Omental fat pad (tissue), 4 donors: ENCODE results near the gene MACROD2. TPM values are rescaled to one million over a fixed set of nuclear protein-coding genes. Genes with fewer than 3 reads are reported as not detected.

Experiments used
- ATAC-seq: fragments of 150-250 bp; one replicate; pipeline ENCODE4 v1.9.1; 2016; ENCODE audit warnings: mild to moderate bottlenecking, moderate library complexity; ENCODE audit not compliant: low FRiP score
- DNase-seq: peaks from one replicate; pipeline ENCODE4 v3.0.0-alpha.2; 2019; ENCODE audit warnings: low spot score
- total RNA-seq, 4 donors: library from RNA; depleted of rRNA; stranded (reverse); fragments of >200 nt; gene quantifications; one replicate each; pipeline ENCODE4 v1.1.0, GENCODE V29; 2016
- TF ChIP-seq, protein P1 (sequence below), 3 donors: fragments of 450-650 bp; IDR thresholded peaks; one replicate each; pipeline ENCODE4 v1.5.1; 2016 to 2017; ENCODE audit warnings: antibody characterized with exemption in 3 of 3, mild to moderate bottlenecking in 3 of 3, moderate library complexity in 2 of 3

MACROD2 gene
- total RNA-seq, 4 donors from 2014 or later = 6.8 to 54.1 (median 7.4) TPM

DNA sequence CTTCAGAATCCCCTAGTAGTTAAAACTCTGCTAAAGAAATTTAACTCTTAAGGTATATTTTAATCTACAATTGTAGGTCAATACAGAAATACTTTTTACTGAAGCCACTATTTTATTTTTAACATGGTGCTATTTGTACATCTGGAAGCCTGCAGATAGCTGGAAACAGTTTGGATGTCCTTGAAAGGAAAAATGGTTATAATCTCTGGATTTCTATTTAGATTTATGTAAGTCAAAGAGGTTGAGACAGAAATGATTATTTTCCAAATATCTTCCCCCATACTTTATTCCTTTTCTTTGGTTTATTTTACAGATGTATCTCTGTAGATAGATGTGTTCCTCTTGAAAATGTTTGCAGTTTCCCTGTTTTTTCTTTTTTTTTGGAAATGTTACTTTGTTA is 1575.7 kb downstream of the MACROD2 start:
- ATAC-seq (no peak), DNase-seq (no peak)
- TF ChIP-seq, protein P1, sequence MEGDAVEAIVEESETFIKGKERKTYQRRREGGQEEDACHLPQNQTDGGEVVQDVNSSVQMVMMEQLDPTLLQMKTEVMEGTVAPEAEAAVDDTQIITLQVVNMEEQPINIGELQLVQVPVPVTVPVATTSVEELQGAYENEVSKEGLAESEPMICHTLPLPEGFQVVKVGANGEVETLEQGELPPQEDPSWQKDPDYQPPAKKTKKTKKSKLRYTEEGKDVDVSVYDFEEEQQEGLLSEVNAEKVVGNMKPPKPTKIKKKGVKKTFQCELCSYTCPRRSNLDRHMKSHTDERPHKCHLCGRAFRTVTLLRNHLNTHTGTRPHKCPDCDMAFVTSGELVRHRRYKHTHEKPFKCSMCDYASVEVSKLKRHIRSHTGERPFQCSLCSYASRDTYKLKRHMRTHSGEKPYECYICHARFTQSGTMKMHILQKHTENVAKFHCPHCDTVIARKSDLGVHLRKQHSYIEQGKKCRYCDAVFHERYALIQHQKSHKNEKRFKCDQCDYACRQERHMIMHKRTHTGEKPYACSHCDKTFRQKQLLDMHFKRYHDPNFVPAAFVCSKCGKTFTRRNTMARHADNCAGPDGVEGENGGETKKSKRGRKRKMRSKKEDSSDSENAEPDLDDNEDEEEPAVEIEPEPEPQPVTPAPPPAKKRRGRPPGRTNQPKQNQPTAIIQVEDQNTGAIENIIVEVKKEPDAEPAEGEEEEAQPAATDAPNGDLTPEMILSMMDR (IDR thresholded peaks at IDR 0.05) = no peak

DNA sequence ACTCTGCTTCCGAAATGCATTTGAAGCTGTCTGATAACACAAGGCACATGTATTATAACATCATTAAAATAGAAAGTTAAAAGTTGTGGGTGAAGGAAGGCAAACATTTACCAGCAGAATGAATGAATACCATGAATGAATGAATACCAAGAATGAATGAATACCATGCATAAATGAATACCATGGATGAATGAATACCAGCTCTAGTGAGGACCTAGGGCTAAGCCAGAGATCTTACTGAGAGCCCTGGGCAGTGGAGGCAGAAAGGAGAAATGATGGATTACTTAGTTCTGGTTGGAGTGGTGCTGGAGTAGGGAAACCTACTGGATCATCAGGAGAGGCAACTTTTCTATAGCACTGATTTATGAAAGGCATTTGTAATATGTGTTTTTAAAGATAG is 1579.9 kb downstream of the MACROD2 start:
- TF ChIP-seq, protein P1 (IDR thresholded peaks at IDR 0.05) = no peak
- ATAC-seq (no peak), DNase-seq (no peak)

DNA sequence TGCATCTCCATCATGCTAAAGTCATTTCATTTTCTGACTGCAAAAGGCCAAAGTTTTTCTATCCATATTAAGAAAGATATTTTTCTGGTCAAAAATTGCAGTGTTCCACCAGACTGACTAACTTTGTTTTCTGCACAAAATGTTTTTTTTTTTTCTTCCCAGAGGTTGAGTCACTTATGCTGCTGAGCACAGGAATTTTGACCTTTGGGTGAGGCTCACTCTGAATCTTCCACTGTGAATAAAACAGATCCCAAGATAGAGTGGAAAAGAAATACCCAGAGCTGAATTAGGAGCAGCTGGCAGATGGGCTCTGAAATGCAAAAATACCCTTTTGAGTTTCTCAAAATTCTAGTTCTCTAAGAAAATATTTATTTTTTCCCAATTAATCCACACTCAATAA is 1581.1 kb downstream of the MACROD2 start:
- ATAC-seq = no peak
- no peak for DNase-seq
- TF ChIP-seq, protein P1 (IDR thresholded peaks at IDR 0.05) = no peak

DNA sequence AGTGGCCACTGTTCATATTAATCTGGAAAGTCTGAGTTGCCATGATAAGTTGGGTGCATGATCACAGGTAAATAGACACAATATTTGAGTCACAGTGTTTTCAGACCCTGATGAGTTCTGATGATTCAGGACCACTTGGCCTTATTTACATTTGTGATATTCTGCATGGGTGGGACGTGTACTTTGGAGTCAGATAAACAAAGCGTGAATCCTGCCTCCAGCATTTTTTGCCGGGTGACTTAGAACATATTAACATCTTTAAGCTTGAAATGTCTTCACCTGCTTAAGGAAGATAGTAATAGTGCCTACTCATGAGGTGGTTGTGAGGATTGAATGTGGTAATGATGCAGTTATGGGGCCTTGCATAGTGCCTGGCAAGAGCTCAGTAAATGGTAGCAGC is 1582.8 kb downstream of the MACROD2 start:
- TF ChIP-seq, protein P1 (IDR thresholded peaks at IDR 0.05) = no peak
- no peak for DNase-seq
- ATAC-seq = no peak

DNA sequence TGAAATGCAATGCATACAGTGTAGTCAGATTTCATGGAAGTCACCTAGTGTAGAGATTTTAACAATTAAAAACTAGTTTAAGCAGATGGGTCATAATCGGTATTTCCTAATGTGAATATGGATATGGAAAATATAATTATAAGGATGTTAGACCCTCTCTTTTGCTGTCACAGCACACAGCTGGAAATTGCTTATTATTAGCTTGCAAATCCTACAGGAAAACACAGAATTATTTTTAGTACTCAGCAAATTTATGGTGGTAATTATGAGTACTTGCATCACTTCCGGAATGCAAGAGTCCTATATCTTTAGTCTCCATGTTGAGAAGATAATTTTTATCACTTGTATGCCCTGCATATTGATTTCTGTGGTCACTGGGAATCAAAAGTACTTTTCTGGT is 1584.4 kb downstream of the MACROD2 start:
- ATAC-seq (no peak), DNase-seq (no peak)
- TF ChIP-seq, protein P1 (IDR thresholded peaks at IDR 0.05) = no peak

DNA sequence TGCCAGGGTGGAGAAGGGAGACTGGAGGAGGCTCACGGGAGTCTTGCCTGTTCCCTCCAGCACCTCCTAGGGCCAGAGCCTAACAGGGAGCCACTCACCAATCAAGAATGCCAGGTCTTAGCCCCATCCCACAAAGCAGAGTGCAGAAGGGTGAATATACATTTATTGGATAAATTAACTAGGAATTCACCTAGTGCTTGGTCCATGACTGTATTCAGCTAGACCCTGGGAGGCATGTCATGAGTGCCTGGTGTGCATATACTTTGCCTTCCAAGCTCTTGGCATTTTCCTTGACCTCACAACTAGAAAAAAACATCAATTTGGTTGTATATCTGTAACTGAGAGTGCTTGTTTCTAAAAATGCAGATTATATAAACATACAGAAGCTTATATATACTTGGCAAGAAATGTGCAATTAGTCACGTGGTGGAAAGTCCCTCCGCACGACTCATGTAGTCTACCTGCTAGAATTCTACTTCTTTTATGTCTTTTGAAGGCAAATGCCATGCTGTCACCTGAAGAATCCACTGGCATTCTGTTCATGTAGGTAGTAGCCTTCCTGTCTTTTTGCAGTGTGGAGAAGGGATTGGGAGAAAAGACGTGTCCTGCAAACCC is 1586.9 kb downstream of the MACROD2 start:
- DNase-seq (no peak), ATAC-seq (no peak)
- TF ChIP-seq, protein P1 (IDR thresholded peaks at IDR 0.05) = no peak

DNA sequence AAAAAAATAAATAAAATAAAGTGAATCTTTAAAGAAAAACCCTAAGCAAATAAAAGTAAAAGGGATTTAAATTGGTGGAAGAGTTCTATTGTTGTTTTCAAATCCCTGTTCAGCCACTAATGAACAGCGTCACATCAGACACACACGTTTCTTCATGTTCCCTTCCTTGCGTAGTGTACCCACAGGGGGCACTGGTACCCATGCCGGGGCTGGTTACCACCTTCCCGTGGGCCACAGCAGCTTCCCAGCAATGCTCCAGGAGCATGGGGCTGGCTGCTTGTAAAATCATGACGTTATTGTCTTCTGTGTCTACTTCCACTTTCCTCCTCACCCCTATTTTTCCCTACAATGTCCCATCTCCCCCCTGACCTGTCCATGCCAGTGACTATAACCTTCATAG is 1589.2 kb downstream of the MACROD2 start:
- DNase-seq (no peak), ATAC-seq (no peak)
- TF ChIP-seq, protein P1 (IDR thresholded peaks at IDR 0.05) = no peak
